ENCODE results near the gene ATIC.
A peak's percentile ranks its signal among the peaks of the same experiment; 100 is the strongest.

ATIC gene

DNA sequence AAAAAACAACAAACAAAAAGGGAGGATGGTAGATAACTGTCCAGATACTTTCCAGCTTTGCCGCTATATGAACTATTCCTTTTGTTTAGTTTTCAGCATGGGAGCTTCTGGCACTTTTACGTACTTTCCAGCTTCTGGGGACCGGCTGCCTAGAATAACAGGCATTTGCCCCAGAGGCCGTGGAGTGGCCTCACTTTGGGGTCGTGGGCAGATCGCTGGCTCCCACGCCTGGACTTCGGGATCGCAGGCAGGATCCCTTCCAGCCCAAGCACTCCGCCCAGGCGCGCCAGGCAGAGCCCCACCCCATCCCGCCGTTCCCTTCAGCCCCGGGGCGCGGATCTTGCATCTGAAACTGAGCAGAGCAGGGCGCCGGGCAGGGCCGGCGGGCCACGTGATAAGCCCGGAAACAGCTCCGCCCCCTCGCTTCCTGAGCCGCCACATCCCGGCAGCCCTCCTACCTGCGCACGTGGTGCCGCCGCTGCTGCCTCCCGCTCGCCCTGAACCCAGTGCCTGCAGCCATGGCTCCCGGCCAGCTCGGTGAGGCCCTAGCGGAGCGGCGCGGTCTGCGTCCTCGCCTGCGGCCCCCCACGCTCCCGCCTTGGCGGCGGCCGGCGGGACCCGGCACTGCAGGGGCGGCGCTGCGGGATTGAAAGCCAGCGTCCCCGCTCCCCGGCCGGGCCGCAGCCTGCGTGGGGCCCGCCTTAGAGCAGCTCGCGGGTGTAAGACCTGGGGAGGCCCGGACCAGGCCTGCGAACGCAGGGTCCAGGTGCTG is at the start of gene ATIC:
TSS of gene ATIC (plus strand) at position 435 of the 772 bp plus-strand sequence. CDS start at position 519, 84 bp downstream.
- peak within 1 kb of the TSS; percentile 62 to 92 (median 80) for H3K27ac ChIP-seq
- H3K4me3 ChIP-seq: peak within 1 kb of the TSS; percentile 51 to 84 (median 71)

DNA sequence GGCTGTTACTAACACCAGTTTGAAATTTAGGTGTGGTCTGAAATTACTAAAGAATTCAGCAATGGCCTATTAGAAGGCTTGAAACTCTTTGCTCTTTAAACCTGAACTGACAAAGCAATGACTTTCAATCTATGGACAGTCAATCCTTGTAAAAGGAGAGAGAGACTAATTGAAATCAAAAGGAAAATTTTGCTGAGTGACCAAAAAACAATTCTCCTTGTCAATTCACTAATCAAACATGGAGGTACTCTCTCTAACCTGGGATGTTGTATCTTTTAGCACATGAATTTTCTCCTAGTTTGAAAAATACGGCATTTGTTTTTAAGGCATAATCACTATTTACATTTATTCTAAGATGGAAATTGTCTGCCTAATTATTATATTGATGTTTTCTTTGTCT is 49.6 kb upstream of the ATIC start:
- Histone ChIP-seq H3K27ac (no peak overlapping the region), H3K4me3 (no peak overlapping the region)

- H3K27ac ChIP-seq: no peak overlapping the region
Measured at GRCh38 chr2:215262741-215263362, 49.0 kb upstream of the ATIC start.

GRCh38 chr2:215264374-215264773 is 47.5 kb upstream of the ATIC start:
- H3K27ac ChIP-seq: no peak overlapping the region
- H3K4me3 ChIP-seq: no peak overlapping the region

More at GRCh38 chr2:215262741-215263362, 49.0 kb upstream of the ATIC start:
- no peak overlapping the region for H3K4me3 ChIP-seq

DNA sequence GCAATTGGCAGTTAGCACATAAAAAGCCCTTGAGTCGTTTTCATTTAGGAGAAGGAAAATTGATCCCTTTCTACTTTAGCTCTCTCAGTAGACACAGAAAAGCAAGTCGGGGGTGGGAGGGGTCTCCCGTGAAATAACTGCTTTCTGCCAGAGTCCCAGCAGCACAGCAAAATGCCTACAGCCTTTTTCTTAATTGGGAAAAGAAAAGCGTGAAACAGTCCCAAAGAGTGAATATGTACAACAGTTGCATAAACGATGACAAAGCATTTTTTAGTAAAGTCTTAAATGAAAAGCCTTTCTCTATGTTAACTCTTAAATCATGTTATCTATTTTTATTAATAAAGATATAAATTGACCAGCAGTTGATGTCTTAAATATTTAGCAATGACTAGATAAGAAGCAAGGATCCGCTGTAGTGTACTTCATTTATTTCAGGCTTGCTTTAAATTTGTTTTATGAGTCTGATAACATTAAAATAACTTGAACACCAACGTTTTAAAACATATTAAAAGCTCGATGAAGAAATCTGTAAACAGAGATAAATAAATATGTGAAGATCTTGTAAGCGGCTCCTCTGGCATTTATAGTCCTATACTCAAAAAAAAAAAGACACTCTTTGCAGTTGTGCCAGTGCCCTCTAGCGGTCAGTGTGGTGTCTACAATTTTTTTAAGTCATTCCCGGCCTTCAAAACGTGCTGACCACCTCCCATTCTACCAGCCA is 42.3 kb upstream of the ATIC start:
- H3K27ac ChIP-seq: peak overlapping the region in 2 of 21 experiments; percentile 4 to 14
- H3K4me3 ChIP-seq: no peak overlapping the region

- H3K4me3 ChIP-seq: no peak overlapping the region
- H3K27ac ChIP-seq: no peak overlapping the region
Measured at GRCh38 chr2:215270118-215270451, 41.8 kb upstream of the ATIC start.

GRCh38 chr2:215271446-215271845 is 40.4 kb upstream of the ATIC start:
- no peak overlapping the region for H3K4me3 ChIP-seq
- no peak overlapping the region for H3K27ac ChIP-seq

DNA sequence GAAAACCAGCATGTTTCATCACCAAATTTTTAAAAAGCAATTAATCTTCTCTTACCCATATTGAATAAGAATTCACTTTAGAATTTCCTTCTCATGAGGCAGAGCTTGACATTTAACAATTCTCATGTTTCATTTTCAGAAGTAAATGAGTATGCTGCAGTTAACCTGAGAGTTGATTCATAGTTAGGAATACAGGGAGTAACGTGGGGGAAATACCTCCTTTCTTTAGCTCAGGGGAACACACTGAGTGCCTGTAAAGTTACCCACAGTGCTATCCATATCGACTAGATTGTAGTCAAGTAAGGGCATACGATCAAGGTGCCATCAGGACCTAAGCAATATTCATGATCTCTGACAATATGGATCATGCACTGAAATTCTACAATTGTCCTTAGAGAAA is 38.9 kb upstream of the ATIC start:
- Histone ChIP-seq H3K27ac (no peak overlapping the region), H3K4me3 (no peak overlapping the region)

DNA sequence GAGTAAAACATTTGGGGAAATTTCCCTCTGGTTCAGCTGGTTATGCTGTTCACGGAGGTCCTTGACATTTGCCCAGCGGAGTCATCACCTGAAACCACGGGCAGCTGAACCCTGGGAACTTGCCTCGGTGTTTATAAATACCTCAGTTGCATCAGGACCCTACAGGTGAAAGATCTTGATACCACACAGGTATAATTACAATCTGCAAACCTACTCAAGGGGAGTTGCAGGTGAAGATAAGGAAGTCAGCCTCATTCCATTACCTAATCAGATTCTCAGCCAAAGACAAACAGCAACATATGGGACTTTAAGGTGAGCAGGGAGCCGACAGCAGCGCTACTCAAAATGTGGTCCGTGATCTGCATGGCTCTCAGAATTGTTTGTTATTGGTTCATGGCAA is 37.0 kb upstream of the ATIC start:
- Histone ChIP-seq H3K4me3 (no peak overlapping the region), H3K27ac (no peak overlapping the region)

DNA sequence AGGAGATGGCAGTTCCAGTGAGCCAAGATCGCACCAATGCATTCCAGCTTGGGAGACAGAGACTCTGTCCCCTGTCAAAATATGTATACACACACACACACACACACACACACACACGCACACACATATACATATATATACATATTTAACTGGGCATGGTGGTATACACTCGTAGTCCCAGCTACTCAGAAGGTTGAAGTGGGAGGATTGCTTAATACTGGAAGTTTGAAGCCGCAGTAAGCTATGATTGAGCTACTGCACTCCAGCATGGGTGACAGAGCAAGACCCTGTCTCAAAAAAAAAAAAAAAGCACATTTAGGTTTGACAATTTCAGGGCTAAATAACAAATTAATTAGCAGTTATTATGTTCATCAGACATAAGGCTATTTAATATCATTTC is 36.0 kb upstream of the ATIC start:
- Histone ChIP-seq H3K27ac (no peak overlapping the region), H3K4me3 (no peak overlapping the region)

GRCh38 chr2:215277944-215278343 is 33.9 kb upstream of the ATIC start:
- no peak overlapping the region for H3K27ac ChIP-seq
- H3K4me3 ChIP-seq: no peak overlapping the region

- Histone ChIP-seq H3K27ac (no peak overlapping the region), H3K4me3 (no peak overlapping the region)
Measured at GRCh38 chr2:215280326-215280725, 31.5 kb upstream of the ATIC start.

- H3K4me3 ChIP-seq: no peak overlapping the region
- no peak overlapping the region for H3K27ac ChIP-seq
Measured at GRCh38 chr2:215283221-215283620, 28.6 kb upstream of the ATIC start.

- Histone ChIP-seq H3K27ac (no peak overlapping the region), H3K4me3 (no peak overlapping the region)
Measured at GRCh38 chr2:215286309-215286708, 25.6 kb upstream of the ATIC start.

DNA sequence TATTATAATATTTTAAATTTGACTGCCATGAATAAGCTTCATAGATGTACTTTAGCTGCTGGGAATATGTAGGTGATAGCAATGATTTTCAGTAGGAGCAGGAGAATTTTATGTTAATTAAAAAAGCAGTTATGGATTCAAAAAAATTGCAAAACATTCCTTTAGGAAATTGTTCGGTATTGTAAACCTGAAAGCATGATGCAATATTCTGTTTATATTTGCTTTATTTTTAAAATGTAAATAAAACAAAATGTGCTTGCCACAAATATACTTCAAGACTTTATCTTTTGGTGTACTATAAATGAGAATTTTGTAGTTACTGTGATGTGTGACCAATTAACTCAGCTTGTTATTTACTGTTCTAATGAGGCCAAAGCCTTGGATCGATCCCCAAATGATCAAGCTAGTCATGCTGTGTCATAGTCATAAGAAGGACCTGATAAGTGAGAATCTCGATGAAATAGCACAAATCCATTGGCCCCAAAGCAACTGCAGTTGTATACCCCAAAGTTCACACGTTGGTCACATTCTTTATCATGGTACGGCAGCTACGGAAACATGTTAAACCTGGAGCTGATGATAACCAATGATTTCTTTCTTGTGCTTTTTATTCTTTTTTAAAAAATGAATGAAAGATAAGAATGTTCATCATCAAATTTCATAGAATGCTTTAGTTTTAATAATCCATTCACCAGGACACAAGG is 23.6 kb upstream of the ATIC start:
- H3K27ac ChIP-seq: no peak overlapping the region
- no peak overlapping the region for H3K4me3 ChIP-seq

DNA sequence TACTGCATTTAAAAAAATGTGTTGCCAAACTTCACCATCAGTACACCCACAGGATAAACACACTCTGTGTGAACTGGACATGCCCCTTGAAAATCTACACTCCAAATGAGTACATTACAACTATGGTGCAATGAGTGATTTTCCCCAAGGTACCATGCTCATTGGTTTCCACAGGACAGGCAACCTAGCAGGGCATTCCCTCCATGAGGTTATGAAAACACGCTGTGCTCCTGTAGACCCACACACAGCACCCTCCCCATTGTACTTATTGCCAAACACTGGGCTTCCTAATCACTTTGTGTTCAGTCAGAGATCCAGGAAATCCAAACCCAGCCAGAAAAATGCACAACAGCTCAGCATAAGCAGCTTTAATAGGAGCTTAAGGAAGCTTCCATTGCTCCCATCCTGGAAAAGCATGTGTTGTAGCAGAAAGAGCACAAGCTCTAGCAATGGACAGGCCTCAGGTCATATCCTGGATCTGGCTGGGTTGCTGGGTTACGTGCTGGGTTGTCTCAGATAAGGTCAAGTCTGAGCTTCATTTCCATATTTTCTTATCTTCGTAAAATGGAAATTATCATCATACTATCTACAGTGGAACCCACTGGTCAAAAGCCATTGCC is 20.8 kb upstream of the ATIC start:
- Histone ChIP-seq H3K27ac (no peak overlapping the region), H3K4me3 (no peak overlapping the region)

DNA sequence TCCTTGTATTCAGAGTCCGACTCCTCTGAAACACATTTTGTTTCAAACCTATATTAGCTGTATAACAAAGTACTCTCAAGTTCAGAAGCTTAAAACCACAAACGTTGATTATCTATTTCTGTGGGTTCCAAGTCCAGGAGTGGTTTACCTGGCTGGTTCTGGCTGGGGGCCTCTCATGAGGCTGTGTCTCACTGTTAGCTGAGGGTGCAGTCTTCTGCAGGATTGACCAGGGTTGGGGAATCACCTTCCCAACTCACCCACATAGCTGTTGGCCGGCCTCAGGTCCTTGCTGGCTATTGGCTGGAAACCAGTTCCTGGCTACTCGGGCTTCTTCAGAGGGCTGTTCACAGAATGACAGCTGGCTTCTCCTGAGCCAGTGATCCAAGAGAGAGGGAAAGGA is 18.0 kb upstream of the ATIC start:
- Histone ChIP-seq H3K27ac (no peak overlapping the region), H3K4me3 (no peak overlapping the region)

GRCh38 chr2:215299337-215299859 is 12.5 kb upstream of the ATIC start:
- H3K4me3 ChIP-seq: no peak overlapping the region
- no peak overlapping the region for H3K27ac ChIP-seq

- no peak overlapping the region for H3K27ac ChIP-seq
Measured at GRCh38 chr2:215301994-215302393, 9.9 kb upstream of the ATIC start.

DNA sequence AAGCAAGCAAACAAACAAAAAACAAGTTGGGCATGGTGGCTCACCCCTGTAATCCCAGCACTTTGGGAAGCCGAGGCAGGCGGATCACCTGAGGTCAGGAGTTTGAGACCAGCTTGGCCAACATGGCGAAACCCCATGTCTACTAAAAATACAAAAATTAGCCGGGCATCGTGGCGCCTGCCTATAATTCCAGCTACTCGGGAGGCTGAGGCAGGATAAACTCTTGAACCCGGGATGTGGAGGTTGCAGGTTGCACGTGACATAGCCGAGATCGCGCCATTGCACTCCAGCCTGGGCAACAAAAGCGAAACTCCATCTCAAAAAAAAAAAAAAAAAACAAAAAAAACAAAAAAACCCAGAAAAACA is 617 bp upstream of the ATIC start:
- H3K27ac ChIP-seq: peak overlapping the region in 20 of 21 experiments; percentile 59 to 92 (median 82)

More at GRCh38 chr2:215301994-215302393, 9.9 kb upstream of the ATIC start:
- H3K4me3 ChIP-seq: no peak overlapping the region

More for the DNA sequence above, 617 bp upstream of the ATIC start:
- peak overlapping the region; percentile 51 to 84 (median 71) for H3K4me3 ChIP-seq
